ENCODE measurements around the gene MYO3B.

DNA sequence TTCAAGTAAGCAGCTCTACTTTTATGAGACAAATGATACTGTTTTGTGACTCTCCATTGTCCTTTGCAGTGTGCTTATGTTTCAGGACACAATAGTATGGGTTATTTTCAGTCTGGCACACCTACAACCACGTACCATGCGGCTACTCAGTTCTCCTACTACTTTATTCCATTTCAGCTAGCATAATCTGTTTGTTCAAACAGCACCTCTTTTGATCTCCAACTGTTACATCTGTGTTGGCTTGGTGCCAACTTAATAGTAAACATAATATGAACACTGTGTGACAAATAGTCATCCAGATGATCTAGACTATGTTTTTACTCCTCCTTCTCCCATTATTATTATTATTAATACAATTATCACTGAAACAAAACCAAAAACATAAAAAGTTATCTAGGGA is 40.5 kb downstream of the MYO3B start:
- TF ChIP-seq, protein P1, sequence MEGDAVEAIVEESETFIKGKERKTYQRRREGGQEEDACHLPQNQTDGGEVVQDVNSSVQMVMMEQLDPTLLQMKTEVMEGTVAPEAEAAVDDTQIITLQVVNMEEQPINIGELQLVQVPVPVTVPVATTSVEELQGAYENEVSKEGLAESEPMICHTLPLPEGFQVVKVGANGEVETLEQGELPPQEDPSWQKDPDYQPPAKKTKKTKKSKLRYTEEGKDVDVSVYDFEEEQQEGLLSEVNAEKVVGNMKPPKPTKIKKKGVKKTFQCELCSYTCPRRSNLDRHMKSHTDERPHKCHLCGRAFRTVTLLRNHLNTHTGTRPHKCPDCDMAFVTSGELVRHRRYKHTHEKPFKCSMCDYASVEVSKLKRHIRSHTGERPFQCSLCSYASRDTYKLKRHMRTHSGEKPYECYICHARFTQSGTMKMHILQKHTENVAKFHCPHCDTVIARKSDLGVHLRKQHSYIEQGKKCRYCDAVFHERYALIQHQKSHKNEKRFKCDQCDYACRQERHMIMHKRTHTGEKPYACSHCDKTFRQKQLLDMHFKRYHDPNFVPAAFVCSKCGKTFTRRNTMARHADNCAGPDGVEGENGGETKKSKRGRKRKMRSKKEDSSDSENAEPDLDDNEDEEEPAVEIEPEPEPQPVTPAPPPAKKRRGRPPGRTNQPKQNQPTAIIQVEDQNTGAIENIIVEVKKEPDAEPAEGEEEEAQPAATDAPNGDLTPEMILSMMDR (IDR thresholded peaks at IDR 0.05; ENCODE audit: low read depth, low read length): no peak
- TF ChIP-seq EZH2phosphoT487 (IDR thresholded peaks at IDR 0.05; ENCODE audit: low read depth): no peak
